Stimulated activated CD8-positive, alpha-beta memory T cell treated with anti-CD3 and anti-CD28 coated beads, Interleukin-2, amount 100 ng/mL, for 1 hour (primary cell): ENCODE measurements around the gene RNF220.

ENCODE experiments used
- DNase-seq, 2 donors: peaks; one replicate each; pipeline ENCODE4 v3.0.0-alpha.2; 2020; ENCODE audit warnings: low read depth in 2 of 2

RNF220 gene

GRCh38 chr1:44407430-44408211, 2.6 kb downstream of the RNF220 start:
- DNase-seq: no peak

- no peak for DNase-seq
Observed at GRCh38 chr1:44408212-44408582, 3.1 kb downstream of the RNF220 start.

GRCh38 chr1:44408632-44409602, 3.9 kb downstream of the RNF220 start:
- no peak for DNase-seq

GRCh38 chr1:44409757-44410156, 4.7 kb downstream of the RNF220 start:
- no peak for DNase-seq

- no peak for DNase-seq
Observed at GRCh38 chr1:44411861-44412260, 6.8 kb downstream of the RNF220 start.

- DNase-seq: no peak
Observed at GRCh38 chr1:44412601-44413000, 7.5 kb downstream of the RNF220 start.

- DNase-seq: no peak
Observed at GRCh38 chr1:44413740-44414139, 8.7 kb downstream of the RNF220 start.

GRCh38 chr1:44415013-44415412, 10.0 kb downstream of the RNF220 start:
- DNase-seq: no peak

- no peak for DNase-seq
Observed at GRCh38 chr1:44416408-44416807, 11.4 kb downstream of the RNF220 start.

GRCh38 chr1:44417351-44418021, 12.4 kb downstream of the RNF220 start:
- DNase-seq: no peak

GRCh38 chr1:44418022-44418673, 13.1 kb downstream of the RNF220 start:
- no peak for DNase-seq

- DNase-seq: no peak
Observed at GRCh38 chr1:44419901-44420300, 14.8 kb downstream of the RNF220 start.

GRCh38 chr1:44420535-44420934, 15.5 kb downstream of the RNF220 start:
- DNase-seq: no peak

- no peak for DNase-seq
Observed at GRCh38 chr1:44421446-44421884, 16.4 kb downstream of the RNF220 start.

- DNase-seq: no peak
Observed at GRCh38 chr1:44422161-44422560, 17.1 kb downstream of the RNF220 start.

- no peak for DNase-seq
Observed at GRCh38 chr1:44423591-44424537, 18.8 kb downstream of the RNF220 start.

- DNase-seq: no peak
Observed at GRCh38 chr1:44424747-44425146, 19.7 kb downstream of the RNF220 start.

- DNase-seq: no peak
Observed at GRCh38 chr1:44425341-44426082, 20.5 kb downstream of the RNF220 start.

GRCh38 chr1:44431861-44432260, 26.8 kb downstream of the RNF220 start:
- DNase-seq: no peak

GRCh38 chr1:44433209-44433608, 28.2 kb downstream of the RNF220 start:
- no peak for DNase-seq
